ENCODE data around the gene INSR.
"Not testable (repeated sequence)": the region's sequence is repeated elsewhere in the genome, so short reads cannot be mapped to it uniquely, and the experiment has no call there.

Gene INSR

DNA sequence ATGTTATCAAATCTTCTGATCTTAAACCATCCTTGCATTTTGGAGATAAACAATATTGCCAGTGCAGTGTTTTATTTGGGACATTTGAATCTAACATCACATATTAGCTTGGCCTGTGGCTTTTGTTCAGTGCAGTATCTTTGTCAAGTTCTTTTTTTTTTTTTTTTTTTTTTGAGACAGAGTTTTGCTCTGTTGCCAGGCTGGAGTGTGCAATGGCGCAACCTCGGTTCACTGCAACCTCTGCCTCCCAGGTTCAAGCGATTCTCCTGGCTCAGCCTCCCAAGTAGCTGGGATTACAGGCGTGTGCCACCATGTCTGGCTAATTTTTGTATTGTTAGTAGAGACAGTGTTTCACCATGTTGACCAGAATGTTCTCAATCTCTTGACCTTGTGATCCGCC lies 148.1 kb downstream of the INSR start:
- DNase-seq (ENCODE audit: low read depth in 3 of 3, low spot score in 1 of 3): not testable (repeated sequence)

DNA sequence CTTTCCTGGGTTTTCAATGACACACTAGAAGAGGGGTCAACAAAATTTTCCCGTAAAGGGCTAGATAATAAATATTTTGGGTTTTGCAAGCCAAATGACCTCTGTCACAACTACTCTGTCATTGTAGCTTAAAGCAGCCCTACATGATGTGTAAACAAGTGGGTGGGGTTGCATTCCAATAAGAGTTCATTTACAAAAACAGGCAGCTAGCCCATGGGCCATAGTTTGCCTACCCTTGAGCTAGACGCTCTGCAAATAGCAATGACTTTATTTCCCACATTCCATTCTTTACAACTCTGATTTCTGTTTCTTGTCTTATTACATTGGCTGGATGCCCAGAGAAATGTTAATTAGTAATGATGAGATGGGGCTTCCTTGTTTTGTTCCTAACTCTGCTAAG lies 148.7 kb downstream of the INSR start:
- no peak for DNase-seq (ENCODE audit: low read depth in 3 of 3, low spot score in 1 of 3)

DNA sequence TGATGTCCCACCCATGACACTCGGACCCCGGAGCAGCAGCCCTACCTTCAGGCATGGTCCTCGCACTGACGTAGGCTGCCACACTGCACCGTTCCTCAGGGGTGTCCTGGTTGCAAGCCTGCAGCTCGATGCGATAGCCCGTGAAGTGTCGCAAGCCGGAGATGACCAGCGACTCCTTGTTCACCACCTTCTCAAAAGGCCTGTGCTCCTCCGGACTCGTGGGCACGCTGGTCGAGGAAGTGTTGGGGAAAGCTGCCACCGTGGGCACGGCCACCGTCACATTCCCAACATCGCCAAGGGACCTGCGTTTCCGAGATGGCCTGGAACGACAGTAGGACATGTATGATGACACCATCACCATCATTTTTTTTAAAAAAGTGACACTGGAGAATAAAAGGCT lies 151.4 kb downstream of the INSR start:
- DNase-seq (ENCODE audit: low read depth in 3 of 3, low spot score in 1 of 3): no peak

DNA sequence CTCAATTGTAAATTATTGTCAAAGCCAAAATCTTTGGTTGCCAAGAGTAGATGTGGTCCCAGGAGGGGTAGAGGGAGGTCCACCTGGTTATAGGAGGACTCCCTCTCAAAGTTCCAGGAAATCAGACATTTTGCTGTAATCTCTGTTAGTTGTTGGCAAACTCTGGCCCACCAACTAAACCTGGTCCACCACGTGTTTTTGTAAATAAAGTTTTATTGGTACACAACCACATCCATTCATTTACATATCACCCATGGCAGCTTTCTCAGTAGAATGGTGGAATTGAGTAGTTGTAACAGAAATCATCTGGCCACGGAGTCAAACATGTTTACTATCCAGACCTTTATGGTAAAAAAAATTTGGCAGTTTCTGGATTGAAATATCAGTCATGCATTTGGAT lies 154.1 kb downstream of the INSR start:
- DNase-seq (ENCODE audit: low read depth in 3 of 3, low spot score in 1 of 3): no peak

DNA sequence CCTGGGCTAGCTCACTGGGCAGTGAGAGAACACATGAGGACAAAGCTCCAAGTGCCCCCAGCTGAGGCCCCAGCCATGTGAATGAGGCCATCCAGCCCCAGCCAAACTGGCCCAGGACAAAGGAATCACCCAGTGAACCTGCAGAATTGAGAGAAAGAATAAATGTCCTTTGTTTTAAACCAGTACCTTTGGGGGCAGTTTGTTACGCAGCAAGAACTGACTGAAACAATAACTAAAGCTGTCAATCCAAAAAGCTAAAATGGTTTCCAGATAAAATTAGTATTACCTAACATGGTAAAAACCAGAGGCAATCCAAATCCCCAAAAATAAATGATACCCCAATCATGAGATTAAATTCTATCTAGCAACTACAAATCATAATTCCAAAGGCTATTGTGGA lies 155.1 kb downstream of the INSR start:
- no peak for DNase-seq (ENCODE audit: low read depth in 3 of 3, low spot score in 1 of 3)

DNA sequence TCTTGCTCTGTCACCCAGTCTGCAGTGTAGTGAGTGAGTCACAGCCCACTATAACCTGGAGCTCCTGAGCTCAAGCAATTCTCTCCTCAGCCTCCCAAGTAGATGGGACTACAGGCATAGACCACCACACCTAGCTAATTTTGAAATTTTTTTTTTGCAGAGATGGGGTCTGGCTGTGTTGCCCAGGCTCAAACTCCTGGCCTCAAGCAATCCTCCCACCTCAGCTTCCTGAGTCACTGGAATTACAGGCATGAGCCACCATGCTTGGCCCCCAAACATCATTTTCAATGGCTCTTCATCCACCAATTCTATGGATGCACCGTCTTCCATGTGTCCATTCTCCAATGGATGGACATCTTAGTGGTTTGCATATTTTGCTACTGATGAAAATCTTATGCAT lies 155.8 kb downstream of the INSR start:
- no peak for DNase-seq (ENCODE audit: low read depth in 3 of 3, low spot score in 1 of 3)

DNA sequence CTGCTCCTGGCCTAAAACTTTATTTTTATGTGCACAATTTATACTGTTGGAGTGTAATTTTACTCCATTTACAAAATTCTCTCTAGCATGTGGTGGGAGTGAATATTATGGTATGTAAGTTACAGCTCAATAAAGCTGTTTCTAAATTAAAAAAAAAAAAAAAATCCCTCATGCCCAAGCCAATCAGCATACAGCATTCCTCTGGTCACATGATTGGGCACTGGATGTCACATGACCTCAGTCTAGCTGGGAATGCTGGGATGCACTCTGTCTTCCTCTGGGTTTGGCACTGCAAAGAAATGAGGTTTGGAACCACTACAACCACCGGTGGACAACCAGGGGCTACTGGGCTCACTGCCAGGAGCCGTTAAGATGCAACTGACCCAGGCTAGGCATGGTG lies 157.1 kb downstream of the INSR start:
- no peak for DNase-seq (ENCODE audit: low read depth in 3 of 3, low spot score in 1 of 3)

DNA sequence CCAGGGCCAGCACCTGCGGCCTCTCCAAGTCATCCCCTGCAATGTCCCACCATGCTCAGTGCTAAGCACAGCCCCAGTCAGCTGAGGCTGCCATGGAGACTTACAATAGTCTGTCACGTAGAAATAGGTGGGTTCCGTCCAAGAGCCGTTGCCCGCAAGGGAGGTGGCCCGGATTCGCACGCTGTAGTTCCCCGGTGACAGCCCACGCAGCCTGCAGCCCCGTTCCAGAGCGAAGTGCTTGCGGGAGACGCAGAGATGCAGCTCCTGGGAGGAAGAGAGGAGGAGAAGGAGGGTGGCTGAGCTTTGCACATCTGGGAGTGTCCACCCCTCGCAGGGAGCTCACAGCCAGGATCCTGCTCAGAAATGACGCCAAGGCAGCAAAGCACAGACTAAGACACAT lies 162.2 kb downstream of the INSR start:
- DNase-seq (ENCODE audit: low read depth in 3 of 3, low spot score in 1 of 3): no peak

DNA sequence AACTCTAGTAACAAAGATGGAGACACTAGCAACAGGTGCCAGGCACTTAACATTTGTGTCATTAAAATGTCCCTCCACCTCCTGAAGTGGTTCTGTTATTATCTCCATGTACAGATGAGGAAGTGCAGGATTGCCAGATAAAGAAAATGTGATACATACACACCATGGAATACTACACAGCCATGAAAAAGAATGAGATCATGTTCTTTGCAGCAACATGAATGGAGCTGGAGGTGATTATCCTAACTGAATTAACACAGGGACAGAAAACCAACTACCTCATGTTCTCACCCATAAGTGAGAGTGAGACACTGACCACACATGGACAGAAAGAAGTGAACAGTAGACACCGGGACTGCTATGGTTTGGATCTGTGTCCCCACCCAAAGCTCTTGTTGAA lies 164.2 kb downstream of the INSR start:
- DNase-seq (ENCODE audit: low read depth in 3 of 3, low spot score in 1 of 3): no peak

DNA sequence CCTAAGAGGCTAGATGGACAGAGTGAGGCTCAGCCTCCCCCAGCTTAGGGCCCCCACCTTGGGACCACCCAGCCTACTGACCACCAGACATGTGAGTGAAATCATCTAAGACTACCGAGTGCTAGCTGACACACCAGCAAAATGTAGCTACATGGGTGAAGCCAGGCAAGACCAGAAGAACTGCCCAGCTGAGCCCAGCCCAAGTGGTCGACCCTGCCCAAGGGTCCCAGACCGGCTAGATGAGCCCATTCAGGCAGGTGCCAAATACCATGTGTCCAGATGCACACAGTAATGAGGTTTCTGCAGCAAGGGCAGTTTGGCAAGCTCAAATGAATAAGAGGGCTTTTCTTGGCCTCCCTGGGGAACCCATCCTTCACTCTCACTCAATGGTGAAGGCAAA lies 168.1 kb downstream of the INSR start:
- no peak for DNase-seq (ENCODE audit: low read depth in 3 of 3, low spot score in 1 of 3)

DNA sequence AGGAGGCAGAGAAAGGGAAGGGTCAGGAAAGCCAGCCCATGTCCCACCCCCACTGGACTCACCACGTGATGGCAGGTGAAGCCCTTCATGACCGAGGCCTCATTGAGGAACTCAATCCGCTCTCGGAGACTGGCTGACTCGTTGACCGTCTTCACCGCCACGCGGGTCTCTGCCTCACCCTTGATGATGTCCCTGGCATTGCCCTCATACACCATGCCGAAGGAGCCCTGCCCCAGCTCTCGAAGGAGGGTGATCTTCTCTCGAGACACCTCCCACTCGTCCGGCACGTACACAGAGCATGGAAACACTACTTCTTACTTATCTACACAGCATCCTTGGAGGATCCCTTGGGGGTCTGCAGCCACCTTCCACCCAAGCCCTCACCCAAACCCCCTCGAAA lies 169.0 kb downstream of the INSR start:
- DNase-seq (ENCODE audit: low read depth in 3 of 3, low spot score in 1 of 3): no peak

DNA sequence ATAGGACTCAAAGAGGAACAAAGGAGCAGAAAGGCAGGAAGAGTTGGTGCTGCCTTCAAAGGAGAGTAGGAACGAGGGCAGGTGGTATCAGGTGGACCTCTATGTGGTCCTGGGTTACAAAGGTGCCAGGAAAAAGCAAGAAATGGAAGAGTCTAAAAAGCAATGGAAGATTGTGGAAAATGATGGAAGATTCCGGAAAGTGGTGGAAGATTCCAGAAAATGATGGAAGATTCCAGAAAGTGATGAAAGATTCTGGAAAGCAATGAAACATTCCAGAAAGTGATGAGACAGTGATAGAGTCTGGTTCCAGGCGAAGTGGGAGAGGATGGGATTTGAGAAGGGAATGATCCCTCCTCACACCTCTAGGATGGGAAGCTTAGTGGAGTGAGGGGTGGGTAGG lies 169.4 kb downstream of the INSR start:
- no peak for DNase-seq (ENCODE audit: low read depth in 3 of 3, low spot score in 1 of 3)

DNA sequence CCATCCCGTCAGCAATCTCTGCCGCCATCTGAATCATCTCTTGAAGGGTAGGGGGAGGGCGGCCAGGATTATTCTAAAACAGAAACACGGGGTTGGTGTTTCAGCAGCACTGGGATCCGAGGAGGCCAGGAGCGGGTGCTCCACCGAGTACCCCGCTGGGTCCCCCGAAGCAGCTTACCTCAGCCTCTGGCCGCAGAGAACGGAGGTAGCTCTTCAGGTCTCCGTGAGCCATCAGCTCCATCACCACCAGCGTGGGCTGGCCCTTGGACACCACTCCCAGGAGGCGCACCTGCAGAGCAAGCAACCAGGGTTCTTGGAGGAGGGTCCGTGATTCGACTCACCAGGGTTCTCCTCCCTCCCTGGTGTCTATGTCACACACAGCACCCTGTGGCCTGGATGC lies 171.5 kb downstream of the INSR start:
- no peak for DNase-seq (ENCODE audit: low read depth in 3 of 3, low spot score in 1 of 3)

DNA sequence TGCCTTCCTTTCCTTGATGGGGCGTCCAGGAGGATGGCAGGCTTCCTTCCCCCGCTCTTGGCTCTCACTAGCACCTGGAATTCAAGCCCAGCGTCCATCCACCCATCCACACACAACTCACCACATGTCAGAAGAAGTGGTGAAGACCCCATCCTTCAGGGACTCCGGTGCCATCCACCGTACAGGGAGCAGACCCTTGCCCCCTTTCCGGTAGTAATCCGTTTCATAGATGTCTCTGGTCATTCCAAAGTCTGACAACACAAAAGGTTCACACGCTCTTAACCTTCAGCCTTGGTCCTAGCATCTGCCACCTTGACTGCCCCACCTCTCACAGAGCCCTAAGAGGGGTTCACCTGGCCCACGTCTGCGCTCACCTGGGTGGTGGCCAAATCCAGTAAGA lies 173.7 kb downstream of the INSR start:
- no peak for DNase-seq (ENCODE audit: low read depth in 3 of 3, low spot score in 1 of 3)

DNA sequence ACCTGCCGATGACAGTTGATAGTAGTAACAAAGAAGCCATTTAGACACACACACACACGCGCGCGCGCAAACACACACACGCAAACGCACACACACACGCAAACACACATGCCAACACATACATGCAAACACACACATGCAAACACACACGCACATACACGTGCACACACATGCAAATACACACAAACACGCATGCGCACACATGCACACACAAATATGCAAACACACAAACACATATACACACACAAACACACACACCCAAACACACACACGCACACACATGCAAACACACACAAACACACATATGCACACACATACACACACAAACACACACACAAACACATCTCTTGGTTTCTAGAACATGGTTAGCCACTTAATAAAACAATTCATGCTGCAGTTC lies 174.6 kb downstream of the INSR start:
- no peak for DNase-seq (ENCODE audit: low read depth in 3 of 3, low spot score in 1 of 3)

DNA sequence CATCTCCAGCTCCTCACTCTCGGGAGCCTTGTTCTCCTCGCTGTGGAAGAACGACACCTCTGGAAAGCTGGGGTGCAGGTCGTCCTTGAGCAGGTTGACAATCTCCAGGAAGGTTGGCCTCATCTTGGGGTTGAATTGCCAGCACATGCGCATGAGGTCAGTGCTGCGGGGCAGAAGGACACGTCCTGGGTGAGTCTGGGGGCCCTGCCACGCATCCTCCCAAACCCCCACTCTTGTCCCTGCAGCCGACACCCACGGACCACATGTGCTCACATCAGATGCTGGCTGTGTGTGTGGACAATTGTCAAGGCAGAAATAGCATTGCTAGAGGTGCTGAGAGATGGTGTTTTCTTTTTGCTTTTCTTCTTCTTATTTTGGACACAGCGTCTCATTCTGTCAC lies 177.0 kb downstream of the INSR start:
- DNase-seq (ENCODE audit: low read depth in 3 of 3, low spot score in 1 of 3): no peak

DNA sequence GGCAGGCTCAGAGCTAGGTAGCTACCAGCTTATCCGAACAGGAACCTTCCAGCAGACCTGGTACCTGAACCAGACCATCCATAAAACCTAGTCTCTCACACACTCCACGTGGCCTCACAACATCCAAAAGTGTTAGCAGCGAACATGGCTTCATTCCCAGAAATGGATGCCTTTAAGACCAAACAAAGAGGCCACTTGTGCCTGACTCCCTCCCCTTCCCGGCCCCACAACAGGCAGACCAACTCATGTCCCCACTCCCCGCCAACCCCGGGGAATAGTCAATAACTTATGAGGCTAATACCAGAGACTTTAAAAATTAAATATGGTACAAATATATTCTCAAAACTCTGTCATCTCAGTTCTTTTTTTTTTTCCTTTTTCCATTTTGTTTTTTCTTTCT lies 178.5 kb downstream of the INSR start:
- no peak for DNase-seq (ENCODE audit: low read depth in 3 of 3, low spot score in 1 of 3)

DNA sequence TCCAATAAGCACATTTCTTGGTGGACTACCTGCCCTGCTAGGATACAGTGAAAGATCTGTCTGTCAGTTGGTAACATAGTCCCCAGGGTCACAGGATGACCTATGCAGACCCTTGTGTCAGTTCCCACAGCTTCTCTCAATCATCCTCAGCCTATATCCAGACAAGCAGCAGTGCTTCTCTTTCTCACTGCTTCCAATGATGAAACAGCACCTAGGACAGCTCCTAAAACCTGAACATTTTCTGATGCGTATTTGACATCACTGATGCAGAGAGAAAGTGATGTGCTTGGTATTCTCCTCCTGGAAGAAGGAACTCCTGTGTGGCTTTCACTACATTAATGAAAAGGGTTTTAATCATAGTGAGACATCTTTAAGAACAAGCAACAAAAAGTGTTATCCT lies 181.0 kb downstream of the INSR start:
- DNase-seq (ENCODE audit: low read depth in 3 of 3, low spot score in 1 of 3): no peak

DNA sequence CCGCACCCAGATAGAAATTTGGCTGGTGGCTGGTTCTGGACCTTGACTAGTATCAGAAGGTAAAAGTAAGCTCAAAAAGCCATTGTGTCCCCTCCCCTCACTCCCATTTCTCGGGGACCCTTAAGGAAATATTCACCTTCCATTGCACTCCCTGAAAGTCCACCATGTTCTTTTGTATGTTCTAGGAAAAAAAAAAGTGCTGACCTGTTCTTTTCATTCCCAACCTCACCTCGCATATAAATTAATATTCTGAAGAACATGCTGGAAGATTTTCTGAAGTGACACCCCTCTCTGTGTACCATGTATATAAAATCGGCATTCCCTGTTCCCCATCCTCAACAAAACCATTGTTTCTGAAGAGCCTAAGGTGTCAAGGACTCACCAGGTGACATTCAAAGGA lies 181.5 kb downstream of the INSR start:
- DNase-seq (ENCODE audit: low read depth in 3 of 3, low spot score in 1 of 3): no peak

DNA sequence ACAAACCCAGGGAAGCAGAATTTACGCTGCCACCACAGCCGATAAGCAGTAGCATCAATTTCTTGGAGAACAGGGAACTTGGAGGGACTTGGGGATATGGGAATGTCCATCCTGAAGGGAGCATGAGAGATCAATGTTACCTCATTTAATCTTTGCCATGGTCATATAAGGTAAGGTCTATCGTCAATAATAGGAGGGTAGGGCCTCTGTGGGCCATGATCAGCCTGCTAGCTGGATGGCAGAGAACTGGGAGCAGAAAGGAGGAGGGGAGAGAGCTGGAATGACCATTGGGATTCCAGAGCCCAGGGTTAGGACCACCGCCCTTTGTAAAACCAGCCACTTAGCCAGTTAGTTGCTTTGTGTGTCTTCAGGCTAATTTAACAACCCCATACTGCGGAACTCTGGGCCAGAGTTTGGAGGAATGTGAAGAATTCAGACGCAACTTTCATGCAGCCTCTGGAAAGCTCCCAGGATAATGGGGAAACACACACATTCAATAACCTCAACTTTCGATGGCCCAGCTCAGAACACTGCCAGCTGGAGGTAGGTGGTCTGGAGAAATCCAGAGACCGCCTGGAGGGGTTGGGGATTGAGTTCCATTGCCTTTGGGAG lies 184.4 kb downstream of the INSR start:
- no peak for DNase-seq (ENCODE audit: low read depth in 3 of 3, low spot score in 1 of 3)

DNA sequence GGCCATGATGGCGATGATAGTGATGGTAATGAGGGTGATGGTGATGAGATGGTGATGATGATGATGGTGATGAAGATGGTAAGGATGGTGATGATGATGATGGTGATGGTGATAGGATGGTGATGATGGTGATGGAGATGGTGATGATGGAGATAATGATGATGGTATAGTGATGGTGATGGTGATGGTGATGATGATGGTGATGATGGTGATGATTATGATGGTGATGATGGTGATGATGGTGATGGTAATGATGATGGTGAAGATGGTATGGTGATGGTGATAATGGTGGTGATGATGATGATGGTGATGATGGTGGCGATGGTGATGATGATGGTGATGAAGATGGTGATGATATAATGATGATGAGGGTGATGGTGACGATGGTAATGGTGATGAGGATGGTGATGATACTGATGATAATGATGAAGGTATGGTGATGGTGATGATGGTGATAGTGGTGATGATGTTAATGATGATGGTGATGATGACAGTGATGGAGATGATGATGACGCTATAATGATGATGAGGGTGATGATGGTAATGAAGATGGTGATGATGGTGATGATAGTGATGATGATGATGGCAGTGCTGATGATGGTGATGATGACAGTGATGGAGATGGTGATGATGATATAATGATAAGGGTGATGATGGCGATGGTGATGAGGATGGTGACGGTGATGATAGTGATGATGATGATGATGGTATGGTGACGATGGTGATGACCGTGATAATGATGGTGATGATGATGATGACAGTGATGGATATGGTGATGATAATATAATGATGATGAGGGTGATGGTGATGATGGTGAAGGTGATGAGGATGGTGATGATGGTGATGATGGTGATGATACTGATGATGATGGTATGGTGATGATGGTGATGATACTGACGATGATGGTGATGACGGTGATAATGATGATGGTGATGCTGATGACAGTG lies 187.2 kb downstream of the INSR start:
- DNase-seq (ENCODE audit: low read depth in 3 of 3, low spot score in 1 of 3): no peak

DNA sequence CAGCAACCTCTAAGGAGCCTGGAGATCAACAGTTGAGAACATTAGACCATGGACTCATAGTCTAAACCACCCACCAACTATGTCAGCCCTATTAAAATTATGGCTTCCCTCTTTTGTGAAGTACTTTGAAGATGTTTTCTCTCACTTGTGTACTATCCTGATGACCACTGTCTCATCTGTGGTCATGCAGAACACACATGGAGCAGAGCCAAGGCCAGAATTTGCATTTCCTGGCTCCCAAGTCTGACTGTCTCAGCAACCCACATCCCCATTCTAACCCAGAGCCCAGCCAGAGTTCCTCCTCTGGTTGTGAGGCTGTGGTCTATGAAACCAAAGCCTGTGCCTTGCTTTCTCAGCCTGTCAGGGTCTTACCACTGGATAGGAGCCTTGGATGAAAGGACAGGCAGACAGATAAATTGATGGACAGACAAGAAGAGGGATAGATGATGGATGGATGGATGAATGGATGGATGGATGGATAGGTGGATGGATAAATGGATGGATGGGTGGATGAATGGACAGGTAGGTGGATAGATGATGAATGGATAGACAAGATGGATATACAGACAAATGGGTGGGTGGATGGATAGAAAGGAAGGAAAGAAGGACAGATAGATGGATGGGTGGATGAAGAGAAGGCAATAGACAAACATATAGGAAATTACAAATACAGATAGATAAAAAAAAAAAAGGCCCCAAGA lies 189.3 kb downstream of the INSR start:
- no peak for DNase-seq (ENCODE audit: low read depth in 3 of 3, low spot score in 1 of 3)
